NCI-H748 (cell line): ENCODE measurements around the gene MVD.

ENCODE experiments used
- DNase-seq: peaks from one replicate; lab custom pipeline; 2025; ENCODE audit not compliant: unreplicated experiment; lab: John Stamatoyannopoulos, UW

Gene MVD

GRCh38 chr16:88627531-88628411 is 35.1 kb downstream of the MVD start:
- no peak for DNase-seq

DNA sequence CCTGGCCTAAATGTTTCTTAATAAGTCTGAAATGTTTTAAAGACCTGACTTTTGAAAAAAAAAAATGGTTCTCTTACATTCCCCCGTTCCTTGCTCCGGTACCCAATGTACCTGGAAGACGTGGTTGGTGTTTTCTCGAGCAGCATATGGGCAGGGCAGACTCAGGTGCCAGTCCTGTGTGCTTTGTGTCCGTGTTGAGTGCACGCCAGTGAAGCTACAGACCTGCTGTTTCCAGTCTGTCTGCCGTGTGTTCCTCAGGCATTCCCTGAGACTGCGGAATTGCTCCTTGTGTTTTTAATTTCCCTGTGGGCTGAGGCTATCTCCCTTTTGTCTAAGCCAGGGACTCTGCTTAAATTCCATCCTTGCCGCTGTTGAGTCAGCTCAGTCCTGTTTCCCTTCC is 36.2 kb downstream of the MVD start:
- no peak for DNase-seq

- DNase-seq = no peak
Measured at GRCh38 chr16:88624977-88625576, 37.8 kb downstream of the MVD start.

DNA sequence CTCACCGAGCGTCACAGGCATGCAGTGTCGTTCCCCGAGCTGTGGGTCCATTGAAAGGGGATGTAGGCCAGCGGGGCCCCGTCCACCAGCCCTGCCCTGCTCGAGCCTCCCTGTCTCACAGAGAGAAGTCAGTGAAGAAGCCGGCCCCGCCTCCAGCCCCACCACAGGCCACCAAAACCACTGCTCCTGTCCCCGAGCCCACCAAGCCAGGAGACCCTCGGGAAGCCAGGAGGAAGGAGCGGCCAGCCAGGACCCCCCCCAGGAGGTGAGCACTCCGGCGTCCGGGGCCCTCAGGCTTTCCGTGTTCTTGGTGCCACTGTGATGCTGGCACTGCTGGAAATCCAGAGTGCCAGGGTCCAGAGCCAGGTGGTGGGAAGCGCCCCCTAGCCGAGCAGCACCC is 38.4 kb downstream of the MVD start:
- no peak for DNase-seq

- DNase-seq = no peak
Measured at GRCh38 chr16:88623858-88624257, 39.0 kb downstream of the MVD start.

- DNase-seq = no peak
Measured at GRCh38 chr16:88622866-88623265, 40.0 kb downstream of the MVD start.

DNA sequence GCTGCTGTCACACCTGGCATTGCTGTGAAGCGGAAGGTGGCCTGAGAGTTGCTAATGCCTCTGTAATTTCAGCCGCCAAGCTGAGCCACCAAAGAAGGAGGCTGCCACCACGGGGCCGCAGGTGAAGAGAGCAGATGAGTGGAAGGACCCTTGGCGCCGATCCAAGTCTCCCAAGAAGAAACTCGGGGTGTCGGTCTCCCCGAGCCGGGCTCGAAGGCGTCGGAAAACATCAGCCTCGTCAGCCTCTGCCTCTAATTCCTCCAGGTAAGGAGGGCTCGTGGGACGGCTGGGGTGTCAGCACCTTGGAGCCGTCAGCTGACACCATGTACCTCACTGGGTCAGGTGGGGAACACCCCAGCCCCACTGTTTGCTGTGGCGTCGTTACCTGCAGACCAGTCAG is 40.8 kb downstream of the MVD start:
- DNase-seq = no peak

DNA sequence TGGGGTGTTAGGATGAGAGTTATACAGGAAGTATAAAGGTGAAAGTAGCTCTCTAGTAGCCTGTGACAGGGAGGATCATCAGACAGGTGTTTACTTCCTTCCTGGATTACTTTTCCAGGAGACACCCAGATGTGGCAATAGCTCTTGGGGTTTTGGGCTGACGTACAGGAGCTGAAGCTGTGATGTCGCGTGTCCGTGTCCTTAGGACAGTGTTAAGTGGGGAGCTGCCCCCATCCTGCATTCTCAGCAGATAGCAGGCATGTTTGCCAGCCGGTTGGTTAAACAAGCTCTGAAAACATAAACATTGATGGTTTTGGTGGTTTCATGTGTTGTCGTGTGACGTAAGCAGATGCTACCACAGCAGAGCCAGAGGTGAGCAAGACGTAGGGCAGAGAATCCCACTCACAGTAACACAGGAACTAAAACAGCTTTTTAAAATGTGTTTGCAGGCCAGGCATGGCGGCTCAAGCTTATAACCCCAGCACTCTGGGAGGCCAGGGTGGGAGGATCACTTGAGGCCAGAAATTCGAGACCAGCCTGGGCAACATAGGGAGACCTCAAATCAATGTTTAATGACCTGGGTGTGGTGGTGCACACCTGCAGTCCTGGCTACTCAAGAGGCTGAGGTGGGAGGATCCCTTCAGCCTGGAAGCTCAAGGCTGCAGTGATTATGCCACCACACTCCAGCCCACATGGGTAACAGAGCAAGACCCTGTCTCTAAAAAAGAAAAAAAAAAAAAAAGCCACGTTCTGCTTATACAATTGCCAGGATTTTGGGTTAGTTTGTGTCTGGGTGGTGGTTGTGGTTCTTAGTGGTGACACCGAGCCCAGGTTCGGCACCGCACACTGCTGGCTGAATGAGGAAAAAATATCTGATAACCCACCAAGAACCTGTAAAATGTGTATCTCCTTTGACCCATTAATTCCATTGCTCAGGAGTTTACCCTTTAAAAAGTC is 42.8 kb downstream of the MVD start:
- no peak for DNase-seq

DNA sequence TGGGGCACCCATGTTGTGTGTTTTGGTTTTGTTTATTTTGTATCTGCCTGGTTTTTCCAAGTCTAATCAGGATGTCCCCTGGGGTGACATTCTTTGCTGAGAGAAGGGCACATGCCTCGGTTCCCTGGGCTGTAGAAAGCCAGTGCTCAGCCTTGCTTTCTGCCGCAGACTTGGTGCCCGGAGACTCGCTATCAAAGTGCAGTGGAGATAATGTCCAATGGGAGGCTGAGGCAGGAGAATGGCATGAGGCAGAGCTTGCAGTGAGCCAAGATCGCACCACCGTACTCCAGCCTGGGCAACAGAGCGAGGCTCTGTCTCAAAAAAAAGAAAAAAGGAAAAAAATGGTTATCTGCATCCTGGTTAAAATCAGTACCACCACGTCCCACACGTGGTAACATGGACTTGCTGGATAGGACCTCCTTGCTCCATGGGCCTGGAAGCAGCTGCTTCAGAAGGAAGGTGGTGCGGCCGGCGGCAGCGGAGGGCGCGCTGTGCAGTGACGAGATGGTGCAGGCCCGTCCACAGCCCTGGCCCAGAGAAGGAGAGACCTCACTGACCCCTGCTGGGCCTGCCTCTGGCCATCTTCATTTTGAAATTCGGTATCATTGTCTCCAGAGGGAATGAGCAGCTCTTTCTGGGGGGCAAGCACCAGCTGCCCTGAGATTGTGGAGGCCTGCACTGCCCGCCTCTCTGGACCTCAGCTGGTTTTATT is 43.8 kb downstream of the MVD start:
- DNase-seq = no peak

- DNase-seq = no peak
Measured at GRCh38 chr16:88618182-88618955, 44.5 kb downstream of the MVD start.

DNA sequence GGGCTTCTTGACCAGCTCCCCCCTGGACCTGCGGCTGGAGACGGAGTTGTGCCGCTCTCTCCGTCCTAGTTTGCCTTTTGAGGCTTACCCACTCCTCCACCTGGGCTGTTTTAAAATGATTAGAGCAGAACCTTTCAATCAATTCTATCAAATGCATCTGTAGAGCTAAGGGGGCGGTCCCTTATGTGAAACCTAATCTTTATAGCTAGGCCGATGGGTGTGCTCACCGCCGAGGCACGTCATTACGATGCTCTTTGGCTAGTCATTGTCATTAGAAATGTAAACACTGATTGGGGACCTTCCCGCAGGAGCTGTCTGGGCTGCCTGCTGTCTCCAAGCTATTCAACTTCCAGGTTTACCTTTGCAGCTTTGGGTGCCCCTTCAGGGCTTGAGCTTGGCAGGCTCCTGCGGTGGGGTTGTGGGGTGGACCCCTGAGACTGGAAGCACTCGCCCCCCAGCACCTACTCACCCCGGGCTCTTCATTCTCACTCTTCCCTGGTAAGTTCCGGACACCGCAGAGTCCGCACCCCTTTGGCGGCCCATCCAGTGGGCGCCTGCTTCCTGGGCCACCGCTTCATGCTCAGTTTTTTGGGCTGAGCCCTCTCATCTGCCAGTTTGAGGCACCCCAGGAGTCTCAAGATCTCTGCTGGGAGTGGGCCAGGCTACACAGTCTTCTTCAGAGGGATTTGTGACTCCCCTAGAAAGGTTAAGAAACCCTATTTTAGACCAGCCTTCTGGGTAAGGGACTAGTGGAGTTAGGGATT is 45.4 kb downstream of the MVD start:
- DNase-seq = peak; percentile 72

- no peak for DNase-seq
Measured at GRCh38 chr16:88616736-88617135, 46.2 kb downstream of the MVD start.

- DNase-seq = no peak
Measured at GRCh38 chr16:88616320-88616719, 46.6 kb downstream of the MVD start.

- DNase-seq = no peak
Measured at GRCh38 chr16:88614818-88615580, 47.9 kb downstream of the MVD start.

- DNase-seq = no peak
Measured at GRCh38 chr16:88613911-88614817, 48.7 kb downstream of the MVD start.

DNA sequence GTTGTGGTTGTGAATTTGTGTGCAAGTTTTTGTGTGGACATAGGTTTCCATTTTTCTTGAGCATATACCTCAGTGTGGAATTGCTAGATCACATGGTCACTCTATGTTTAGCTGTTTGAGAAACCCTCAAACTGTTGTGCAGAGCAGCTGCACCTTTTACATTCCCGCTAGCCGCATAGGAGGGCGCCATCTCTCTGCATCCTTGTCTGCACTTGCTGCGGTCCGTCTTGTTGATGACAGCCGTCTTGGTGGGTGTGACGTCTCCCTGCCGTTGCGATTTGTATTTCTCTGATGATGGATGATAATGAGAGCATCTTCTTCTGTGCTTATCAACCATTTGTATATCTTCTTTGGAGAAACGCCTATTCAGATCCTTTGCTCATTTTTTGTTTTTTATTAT is 49.6 kb downstream of the MVD start:
- DNase-seq = peak; percentile 1

DNA sequence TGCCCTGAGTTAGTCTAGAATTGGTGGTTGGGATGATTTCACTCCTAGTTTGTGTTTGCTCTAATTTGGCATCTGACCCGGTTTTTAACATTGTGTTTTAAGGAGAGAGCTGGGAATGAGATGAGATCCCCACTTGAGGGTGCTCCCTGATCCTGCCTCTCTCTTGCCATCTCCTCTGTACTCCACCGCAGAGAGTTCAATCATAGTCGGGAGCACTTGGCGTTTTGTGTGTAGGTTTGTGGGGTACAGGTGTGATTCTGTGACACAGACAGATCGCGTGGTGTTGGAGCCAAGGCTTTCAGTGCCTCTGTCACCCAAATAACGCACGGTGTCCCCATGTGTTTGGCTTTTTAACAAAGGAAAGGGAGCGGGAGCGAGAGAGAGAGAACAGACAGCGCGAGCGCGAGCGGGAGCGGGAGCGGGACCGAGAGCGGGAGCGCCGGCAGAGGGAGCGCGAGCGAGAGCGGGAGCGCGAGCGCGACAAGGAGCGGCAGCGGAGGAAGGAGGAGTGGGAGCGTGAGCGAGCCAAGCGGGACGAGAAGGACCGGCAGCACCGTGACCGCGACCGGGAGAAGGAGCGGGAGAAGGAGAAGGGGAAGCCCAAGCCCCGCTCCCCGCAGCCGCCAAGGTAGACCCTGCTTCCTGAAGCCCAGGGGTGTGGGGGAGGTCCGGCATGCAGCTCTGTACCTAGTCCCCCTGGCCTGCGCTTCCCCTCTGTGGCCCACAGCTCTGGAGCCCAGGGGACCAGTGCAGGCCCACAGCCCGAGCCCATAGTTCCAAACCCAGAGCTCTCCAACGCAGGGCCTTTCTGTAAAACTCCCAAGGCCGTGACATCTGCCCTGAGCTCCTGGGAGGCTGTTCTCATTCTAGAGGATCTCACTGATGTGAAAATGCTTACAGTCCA is 51.7 kb downstream of the MVD start:
- DNase-seq = no peak
